GM19455 (cell line): ENCODE data around the gene ARID1B.

ENCODE experiments used
- ATAC-seq: cut with Tn5 transposase; IDR thresholded peaks from one replicate; pipeline ENCODE4 v1.9.1; 2021; ENCODE audit not compliant: unreplicated experiment

Gene ARID1B

GRCh38 chr6:156776840-156777576 is at the start of gene ARID1B:
Gene ARID1B (plus strand): TSS chr6:156777378. CDS start chr6:156777681, 303 bp downstream.
- peak; percentile 58 for ATAC-seq

GRCh38 chr6:156727715-156728385 is 49.3 kb upstream of the ARID1B start:
- no peak for ATAC-seq

GRCh38 chr6:156729248-156729647 is 47.9 kb upstream of the ARID1B start:
- no peak for ATAC-seq

GRCh38 chr6:156731396-156731795 is 45.8 kb upstream of the ARID1B start:
- no peak for ATAC-seq

GRCh38 chr6:156735751-156736150 is 41.4 kb upstream of the ARID1B start:
- ATAC-seq: no peak

- no peak for ATAC-seq
These were observed 36.6 kb upstream of the ARID1B start for GRCh38 chr6:156740604-156741003.

GRCh38 chr6:156741287-156742073 is 35.7 kb upstream of the ARID1B start:
- ATAC-seq: no peak

- ATAC-seq: no peak
These were observed 29.5 kb upstream of the ARID1B start for GRCh38 chr6:156747715-156748114.

GRCh38 chr6:156748504-156748903 is 28.7 kb upstream of the ARID1B start:
- no peak for ATAC-seq

- ATAC-seq: peak; percentile 43
These were observed 24.4 kb upstream of the ARID1B start for GRCh38 chr6:156752666-156753301.

GRCh38 chr6:156756630-156757610 is 20.3 kb upstream of the ARID1B start:
- ATAC-seq: no peak

- ATAC-seq: no peak
These were observed 19.3 kb upstream of the ARID1B start for GRCh38 chr6:156757849-156758248.

- no peak for ATAC-seq
These were observed 16.8 kb upstream of the ARID1B start for GRCh38 chr6:156760377-156760776.

GRCh38 chr6:156762547-156762946 is 14.6 kb upstream of the ARID1B start:
- ATAC-seq: no peak

GRCh38 chr6:156765117-156765516 is 12.1 kb upstream of the ARID1B start:
- ATAC-seq: no peak

GRCh38 chr6:156767603-156768467 is 9.3 kb upstream of the ARID1B start:
- peak; percentile 94 for ATAC-seq

GRCh38 chr6:156771047-156771446 is 6.1 kb upstream of the ARID1B start:
- ATAC-seq: no peak

GRCh38 chr6:156771761-156772160 is 5.4 kb upstream of the ARID1B start:
- ATAC-seq: no peak

- ATAC-seq: no peak
These were observed 3.7 kb upstream of the ARID1B start for GRCh38 chr6:156773476-156773875.
